NCI-H146 (cell line): ENCODE results near the gene MICAL2.

ENCODE experiments used
- DNase-seq: peaks from one replicate; lab custom pipeline; 2025; lab: John Stamatoyannopoulos, UW

The MICAL2 gene

DNA sequence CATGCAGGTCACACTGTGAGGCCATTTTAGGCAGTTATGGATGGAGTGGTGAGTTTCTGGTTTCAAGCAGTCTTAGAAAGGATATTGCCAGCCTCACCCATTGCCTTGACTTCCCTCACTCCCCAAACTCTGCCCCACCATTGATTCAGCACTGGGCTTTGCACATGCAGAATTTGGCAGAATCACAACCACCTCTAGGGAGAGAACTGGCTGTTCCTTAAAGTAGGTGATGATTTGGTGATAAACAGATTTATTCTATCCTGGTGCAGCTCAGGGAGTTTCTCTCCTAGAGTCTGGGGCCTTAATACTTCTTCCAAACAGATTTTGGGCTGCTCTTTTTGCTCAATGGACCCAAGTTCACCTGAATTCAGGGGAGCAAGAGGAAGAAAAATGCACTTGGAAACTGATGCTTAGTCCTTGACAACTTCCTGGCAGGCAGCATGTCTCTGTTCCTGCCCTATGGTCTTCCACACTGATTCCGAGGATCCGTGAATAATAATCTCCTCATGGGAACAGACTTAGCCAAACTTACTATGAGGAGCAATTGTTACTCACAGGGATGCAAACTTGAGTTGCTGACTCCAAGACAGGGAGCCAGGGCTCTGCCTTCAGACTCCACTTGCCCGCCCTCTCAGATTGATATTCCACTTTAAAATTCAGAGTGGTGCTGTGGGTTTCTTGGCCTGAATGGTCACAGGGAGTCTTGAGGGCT is 137.3 kb downstream of the MICAL2 start:
- no peak for DNase-seq

GRCh38 chr11:12248330-12248729 is 137.9 kb downstream of the MICAL2 start:
- DNase-seq: peak; percentile 96

DNA sequence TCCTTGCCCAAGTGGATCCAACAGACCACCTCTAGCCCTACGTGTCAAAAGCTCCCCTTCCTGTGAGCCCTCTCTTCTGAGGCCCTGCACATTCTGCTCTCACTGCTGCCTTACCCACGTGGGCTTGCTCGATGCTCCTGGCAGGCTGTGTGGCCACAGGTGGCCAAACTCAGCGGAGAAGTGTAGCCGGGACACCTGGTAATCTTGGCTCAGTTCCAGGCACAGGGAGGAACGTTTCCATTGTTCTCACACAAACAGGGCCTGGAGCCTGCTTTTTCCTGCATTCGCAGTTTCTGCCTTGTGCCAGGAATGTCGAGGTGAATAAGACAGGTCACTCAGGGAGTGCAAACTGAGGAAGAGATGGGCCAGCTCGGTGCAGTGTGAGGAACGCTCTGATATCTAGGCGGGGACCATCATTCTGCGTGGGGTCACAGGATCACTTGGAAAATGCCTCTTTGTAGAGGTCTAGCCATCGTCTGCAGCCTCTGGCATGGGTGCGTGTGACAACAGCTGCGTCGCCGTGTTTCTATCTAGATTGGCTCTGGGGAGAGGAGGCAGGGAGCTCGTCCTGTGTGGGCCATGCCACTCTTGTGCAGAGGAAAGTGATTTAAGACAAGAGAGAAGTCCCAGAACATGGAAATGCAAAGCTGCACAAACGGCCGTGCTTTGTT is 139.3 kb downstream of the MICAL2 start:
- DNase-seq: peak; percentile 97

DNA sequence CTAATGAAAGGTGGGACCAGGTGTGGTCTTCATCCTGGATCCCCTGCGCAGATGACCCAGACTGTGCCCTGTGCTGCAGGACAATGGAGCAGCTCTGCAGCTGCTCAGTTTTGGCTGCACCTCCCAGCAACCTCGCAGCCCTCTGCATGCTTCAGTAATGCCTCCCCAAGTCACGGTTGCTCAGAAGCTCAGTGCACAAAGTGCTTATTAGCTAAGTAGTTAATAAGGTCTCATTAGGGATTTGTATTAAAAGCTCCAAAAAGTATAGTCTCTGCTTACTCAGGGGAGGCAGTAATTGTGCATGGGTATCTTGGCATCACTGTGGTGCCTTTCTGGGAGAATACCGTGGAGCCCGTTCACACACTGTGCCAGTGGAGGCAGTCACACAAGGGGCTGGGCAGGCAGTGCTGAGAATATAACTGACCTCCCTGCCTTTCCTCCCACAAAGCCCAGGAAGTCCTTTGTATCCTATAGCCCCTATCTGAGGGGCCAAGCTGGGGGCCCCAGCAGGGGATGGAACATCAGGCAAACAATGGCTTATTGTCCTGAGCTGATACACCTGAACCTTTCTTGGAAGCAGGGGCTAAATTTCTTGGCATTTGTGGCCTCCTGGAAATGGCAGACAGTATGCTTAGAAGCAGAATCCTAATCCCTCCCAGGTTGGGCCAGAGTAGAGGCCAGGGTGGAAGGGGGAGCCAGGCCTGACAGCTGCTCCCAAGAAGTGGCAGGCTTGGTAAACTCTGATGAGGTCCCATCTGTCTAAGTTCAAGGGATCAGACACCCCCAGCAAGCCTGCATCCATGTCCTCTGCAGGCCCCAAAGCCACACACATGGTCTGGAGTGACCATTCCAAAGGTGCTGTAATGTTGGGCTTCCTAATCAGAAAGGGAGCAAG is 141.5 kb downstream of the MICAL2 start:
- peak; percentile 88 for DNase-seq

DNA sequence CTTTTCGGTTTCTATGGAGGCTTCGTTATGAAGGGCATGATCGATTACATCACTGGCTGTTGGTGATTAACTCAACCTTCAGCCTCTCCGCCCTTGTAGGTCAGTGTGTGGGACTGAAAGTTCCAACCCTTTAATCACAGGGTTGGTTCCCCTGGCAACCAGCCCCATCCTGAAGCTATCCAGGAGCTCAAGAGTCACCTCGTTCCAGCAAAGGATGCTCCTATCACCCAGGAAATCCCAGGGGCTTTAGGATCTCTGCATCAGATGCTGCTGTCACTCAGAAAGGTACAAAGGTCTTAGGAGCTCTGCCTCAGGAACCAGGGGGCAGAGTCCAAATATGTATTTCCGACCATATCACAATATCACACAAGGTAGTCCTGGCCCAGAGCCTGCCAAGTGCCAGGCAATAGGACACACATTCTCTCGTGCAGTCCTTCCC is 143.5 kb downstream of the MICAL2 start:
- DNase-seq: no peak

DNA sequence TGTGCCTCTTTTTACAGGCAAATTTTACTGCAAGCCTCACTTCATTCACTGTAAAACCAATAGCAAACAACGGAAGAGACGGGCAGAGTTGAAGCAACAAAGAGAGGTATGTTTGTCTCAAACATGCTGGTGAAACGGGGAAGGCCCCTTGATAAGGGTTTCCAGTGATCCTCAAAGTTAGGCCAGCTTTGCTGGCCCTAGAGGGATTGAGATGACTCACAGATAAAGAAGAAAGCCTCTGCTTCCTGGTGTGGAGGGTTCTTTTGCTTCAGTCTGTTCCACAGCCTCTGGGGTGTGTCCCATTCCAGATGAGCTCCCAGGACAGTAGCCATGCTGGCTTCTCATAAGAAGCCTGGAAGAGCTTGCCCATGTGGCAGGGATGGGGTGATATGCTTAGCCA is 148.1 kb downstream of the MICAL2 start:
- DNase-seq: no peak

DNA sequence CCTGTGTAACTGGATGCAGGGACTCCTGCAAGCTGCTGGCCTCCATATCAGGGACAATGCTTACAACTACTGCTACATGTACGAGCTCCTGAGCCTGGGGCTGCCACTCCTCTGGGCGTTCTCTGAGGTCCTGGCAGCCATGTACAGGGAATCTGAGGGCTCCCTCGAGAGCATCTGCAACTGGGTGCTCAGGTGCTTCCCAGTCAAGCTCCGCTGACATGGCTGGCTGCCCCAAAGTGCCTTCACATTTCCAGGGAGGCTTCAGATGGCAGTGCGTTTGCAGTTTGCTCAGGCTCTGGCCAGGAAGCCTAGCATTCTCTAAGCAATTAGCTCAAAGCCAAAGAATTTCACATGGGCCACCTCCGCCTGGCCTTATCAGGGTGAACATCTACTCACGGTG is 149.6 kb downstream of the MICAL2 start:
- DNase-seq: no peak

- DNase-seq: no peak
Measured at GRCh38 chr11:12260731-12261521, 150.5 kb downstream of the MICAL2 start.

DNA sequence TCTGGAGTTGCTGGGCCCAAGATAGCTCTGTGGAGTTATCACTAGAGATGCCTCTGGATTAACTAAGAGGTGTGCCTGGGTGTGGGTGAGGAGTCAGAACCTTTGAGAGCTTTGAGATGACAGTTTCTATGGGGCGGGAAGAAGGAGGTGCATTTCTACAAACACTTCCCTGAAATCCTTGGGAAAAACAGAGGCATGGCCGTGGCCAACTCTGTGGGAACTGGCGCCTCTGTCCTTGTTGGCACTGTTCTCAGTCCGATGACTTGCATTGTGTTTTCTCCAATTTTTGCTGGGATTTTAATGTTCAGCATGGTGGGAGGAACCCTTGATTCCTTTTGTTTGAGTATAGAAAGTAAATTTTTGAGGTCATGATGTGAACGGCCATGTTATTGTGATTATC is 151.2 kb downstream of the MICAL2 start:
- no peak for DNase-seq

- DNase-seq: no peak
Measured at GRCh38 chr11:12263141-12263693, 152.8 kb downstream of the MICAL2 start.

- DNase-seq: no peak
Measured at GRCh38 chr11:12264361-12264760, 154.0 kb downstream of the MICAL2 start.

DNA sequence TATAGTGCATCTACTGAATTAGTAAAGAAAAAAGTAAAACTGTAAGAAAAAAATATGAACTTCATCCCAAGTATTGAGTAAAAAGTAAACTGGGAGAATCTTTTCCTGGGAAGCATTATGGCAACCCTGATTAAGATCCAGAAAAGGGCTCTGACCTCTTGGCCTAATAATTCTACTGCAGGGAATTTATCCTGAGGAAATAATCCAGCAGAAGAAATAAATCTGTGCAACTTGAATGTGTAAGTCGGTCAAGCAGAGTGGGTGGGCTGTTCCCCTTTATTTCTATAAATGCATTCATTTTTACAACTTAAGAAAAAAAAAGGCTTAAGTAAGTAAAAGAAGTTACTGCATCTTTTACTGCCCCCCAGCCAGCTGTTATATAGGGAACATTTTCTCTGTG is 155.7 kb downstream of the MICAL2 start:
- no peak for DNase-seq

GRCh38 chr11:12266943-12267342 is 156.6 kb downstream of the MICAL2 start:
- no peak for DNase-seq

- no peak for DNase-seq
Measured at GRCh38 chr11:12267921-12268320, 157.5 kb downstream of the MICAL2 start.

- peak; percentile 22 for DNase-seq
Measured at GRCh38 chr11:12269104-12269441, 158.7 kb downstream of the MICAL2 start.

- DNase-seq: no peak
Measured at GRCh38 chr11:12269446-12270214, 159.2 kb downstream of the MICAL2 start.

GRCh38 chr11:12270215-12270797 is 159.9 kb downstream of the MICAL2 start:
- DNase-seq: no peak

GRCh38 chr11:12270817-12271216 is 160.4 kb downstream of the MICAL2 start:
- DNase-seq: no peak

DNA sequence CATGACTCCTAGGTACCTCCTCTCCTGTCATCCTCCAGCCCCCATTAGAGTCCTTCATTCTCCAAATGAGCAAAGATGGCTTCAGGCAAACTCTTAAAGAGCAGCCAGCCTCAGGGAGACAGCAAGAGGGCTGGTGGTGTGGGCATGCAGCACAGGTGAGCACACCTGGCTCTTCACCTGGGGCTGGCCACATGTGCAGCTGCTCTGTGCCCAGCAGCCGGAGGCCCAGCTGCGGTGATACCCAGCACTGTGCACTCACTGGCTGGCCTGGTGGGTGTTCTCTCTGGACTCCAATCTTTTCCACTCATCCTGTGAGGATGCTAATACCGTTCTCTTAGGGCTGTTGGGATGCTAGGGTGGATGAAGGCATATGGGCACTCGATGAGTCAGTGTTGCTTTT is 160.9 kb downstream of the MICAL2 start:
- DNase-seq: peak; percentile 24

DNA sequence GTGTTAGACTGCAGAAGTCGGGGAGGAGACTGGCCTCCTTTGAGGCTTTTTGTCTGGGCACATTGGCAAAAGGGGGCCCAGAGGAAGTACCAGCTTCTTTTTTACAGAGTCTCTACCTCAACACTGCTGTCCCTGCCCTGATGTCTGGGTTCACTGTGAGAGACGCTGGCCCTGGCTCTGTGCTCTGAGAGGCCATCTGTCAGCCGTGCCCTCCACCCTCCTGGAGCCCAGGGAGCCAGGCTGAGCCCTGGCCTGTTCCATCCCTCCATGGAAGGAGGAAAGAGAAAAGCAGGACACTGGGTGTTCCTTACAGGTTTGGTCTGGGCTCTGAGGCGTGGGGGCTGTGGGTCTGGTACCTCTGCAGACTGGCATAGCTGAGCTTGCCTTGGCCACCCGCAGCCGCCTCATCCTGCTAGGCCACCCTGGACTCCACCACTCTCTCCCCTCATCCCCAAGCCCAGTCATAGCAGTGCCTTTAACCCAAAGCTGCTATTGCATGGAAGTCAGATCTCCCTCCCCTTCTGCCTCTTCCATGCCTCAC is 161.5 kb downstream of the MICAL2 start:
- DNase-seq: no peak
